Vagina (tissue), 2 donors: ENCODE data around the gene DPF1.

ENCODE experiments used
- POLR2A ChIP-seq, 2 donors: fragments of 450-650 bp; IDR thresholded peaks; one replicate each; pipeline ENCODE4 v1.6.1; 2017; ENCODE audit warnings: antibody characterized with exemption in 2 of 2, mild to moderate bottlenecking in 2 of 2, moderate library complexity in 2 of 2
- TF ChIP-seq, protein P1 (sequence below), 3 experiments: fragments of 450-650 bp in 2 of 3; fragments of 200-600 bp in 1 of 3; sonication (generic) in 1 of 3; IDR thresholded peaks; one replicate each; pipeline ENCODE4 v1.5.1; 2017 to 2019; ENCODE audit warnings: antibody characterized with exemption in 3 of 3, mild to moderate bottlenecking in 2 of 3, moderate library complexity in 2 of 3

DNA sequence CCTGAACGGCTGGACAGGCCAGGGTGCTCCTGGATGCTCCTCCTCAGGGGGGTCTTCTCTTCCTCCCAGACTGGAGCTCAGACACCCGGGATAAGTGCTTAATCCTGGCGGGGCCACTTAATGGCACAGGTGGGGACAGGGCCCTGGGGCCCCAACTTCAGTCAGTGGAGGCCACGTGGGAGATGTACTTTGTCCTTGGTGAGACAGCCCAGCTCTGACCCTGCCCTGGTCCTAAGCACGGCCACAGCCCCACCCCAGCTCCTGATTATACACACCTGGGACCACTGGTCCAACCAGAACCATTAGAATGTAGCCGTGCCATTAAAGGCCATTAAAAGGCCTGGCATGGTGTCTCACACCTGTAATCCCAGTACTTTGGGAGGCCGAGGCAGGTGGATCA, 24.4 kb upstream of the DPF1 start:
- TF ChIP-seq, protein P1, sequence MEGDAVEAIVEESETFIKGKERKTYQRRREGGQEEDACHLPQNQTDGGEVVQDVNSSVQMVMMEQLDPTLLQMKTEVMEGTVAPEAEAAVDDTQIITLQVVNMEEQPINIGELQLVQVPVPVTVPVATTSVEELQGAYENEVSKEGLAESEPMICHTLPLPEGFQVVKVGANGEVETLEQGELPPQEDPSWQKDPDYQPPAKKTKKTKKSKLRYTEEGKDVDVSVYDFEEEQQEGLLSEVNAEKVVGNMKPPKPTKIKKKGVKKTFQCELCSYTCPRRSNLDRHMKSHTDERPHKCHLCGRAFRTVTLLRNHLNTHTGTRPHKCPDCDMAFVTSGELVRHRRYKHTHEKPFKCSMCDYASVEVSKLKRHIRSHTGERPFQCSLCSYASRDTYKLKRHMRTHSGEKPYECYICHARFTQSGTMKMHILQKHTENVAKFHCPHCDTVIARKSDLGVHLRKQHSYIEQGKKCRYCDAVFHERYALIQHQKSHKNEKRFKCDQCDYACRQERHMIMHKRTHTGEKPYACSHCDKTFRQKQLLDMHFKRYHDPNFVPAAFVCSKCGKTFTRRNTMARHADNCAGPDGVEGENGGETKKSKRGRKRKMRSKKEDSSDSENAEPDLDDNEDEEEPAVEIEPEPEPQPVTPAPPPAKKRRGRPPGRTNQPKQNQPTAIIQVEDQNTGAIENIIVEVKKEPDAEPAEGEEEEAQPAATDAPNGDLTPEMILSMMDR (IDR thresholded peaks at IDR 0.05), result no peak
- no peak for TF ChIP-seq POLR2A (IDR thresholded peaks at IDR 0.05)
